ENCODE results near the gene KL. TPM values are rescaled to one million over a fixed set of nuclear protein-coding genes. Genes with fewer than 3 reads are reported as not detected.

Gene KL
- total RNA-seq, 1 donor from 2014 or later: 0.12 TPM

GRCh38 chr13:33079960-33080359 lies 63.7 kb downstream of the KL start:
- Mint-ChIP-seq H3K36me3 (ENCODE audit: low read depth) (no peaks in the 10 kb centered on the region), H3K27me3 (ENCODE audit: low read depth) (no peaks in the 10 kb centered on the region), H3K27ac (ENCODE audit: unreplicated experiment) (no peak overlapping the region), H3K9me3 (no peaks in the 10 kb centered on the region), H3K4me3 (no peak overlapping the region), H3K4me1 (no peaks in the 10 kb centered on the region)
- TF ChIP-seq, protein P1, sequence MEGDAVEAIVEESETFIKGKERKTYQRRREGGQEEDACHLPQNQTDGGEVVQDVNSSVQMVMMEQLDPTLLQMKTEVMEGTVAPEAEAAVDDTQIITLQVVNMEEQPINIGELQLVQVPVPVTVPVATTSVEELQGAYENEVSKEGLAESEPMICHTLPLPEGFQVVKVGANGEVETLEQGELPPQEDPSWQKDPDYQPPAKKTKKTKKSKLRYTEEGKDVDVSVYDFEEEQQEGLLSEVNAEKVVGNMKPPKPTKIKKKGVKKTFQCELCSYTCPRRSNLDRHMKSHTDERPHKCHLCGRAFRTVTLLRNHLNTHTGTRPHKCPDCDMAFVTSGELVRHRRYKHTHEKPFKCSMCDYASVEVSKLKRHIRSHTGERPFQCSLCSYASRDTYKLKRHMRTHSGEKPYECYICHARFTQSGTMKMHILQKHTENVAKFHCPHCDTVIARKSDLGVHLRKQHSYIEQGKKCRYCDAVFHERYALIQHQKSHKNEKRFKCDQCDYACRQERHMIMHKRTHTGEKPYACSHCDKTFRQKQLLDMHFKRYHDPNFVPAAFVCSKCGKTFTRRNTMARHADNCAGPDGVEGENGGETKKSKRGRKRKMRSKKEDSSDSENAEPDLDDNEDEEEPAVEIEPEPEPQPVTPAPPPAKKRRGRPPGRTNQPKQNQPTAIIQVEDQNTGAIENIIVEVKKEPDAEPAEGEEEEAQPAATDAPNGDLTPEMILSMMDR (conservative IDR thresholded peaks at IDR 0.05): no peak
- DNase-seq (ENCODE audit: low read depth, low spot score): no peak

- no peaks in the 10 kb centered on the region for H3K9me3 Mint-ChIP-seq
- TF ChIP-seq, protein P1 (conservative IDR thresholded peaks at IDR 0.05): no peak
- no peaks in the 10 kb centered on the region for H3K4me1 Mint-ChIP-seq
- H3K4me3 Mint-ChIP-seq: no peak overlapping the region
- H3K27me3 Mint-ChIP-seq (ENCODE audit: low read depth): no peaks in the 10 kb centered on the region
- DNase-seq (ENCODE audit: low read depth, low spot score): no peak
- no peaks in the 10 kb centered on the region for H3K36me3 Mint-ChIP-seq (ENCODE audit: low read depth)
- no peak overlapping the region for H3K27ac Mint-ChIP-seq (ENCODE audit: unreplicated experiment)
These were observed 64.9 kb downstream of the KL start for GRCh38 chr13:33080972-33081590.

DNA sequence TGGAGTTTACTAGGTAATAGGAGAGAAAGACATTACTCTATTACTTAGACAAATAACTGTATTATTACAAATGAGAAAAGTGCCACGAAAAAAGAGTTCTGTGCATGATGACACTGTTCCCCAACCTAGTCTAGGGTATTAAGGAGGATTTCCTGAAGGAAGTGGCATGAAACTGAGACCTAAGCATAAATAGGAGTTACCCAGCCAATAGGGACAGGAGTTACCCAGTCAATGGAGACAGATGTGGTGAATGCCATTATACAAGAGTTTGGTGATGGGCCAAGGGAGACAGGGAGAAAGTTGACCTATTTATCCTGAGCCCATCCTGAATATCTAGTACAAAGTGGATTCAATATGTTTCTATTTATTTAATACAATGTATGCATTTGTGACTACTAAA lies 65.4 kb downstream of the KL start:
- H3K9me3 Mint-ChIP-seq: no peaks in the 10 kb centered on the region
- H3K36me3 Mint-ChIP-seq (ENCODE audit: low read depth): no peaks in the 10 kb centered on the region
- no peak for DNase-seq (ENCODE audit: low read depth, low spot score)
- no peak overlapping the region for H3K4me3 Mint-ChIP-seq
- no peak overlapping the region for H3K27ac Mint-ChIP-seq (ENCODE audit: unreplicated experiment)
- TF ChIP-seq, protein P1 (conservative IDR thresholded peaks at IDR 0.05): no peak
- no peaks in the 10 kb centered on the region for H3K27me3 Mint-ChIP-seq (ENCODE audit: low read depth)
- H3K4me1 Mint-ChIP-seq: no peaks in the 10 kb centered on the region

DNA sequence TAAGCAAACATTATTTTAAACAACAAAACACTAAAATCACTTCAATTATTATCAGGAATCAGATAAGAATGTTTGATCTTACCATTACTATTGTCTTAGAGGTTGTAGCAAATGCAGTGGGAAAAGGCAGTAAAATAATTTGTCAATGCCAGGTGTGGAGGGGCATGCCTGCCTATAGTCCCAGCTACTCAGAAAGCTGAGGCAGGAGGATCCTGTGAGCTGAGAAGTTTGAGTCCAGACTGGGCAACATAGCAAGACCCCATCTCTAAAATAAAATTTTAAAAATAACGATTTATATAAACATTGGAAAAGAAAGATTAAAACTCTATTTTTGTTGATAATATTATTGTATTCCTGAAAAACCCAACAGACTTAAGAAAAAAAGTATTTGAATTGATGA lies 66.8 kb downstream of the KL start:
- TF ChIP-seq, protein P1 (conservative IDR thresholded peaks at IDR 0.05): no peak
- DNase-seq (ENCODE audit: low read depth, low spot score): no peak
- no peak overlapping the region for H3K27ac Mint-ChIP-seq (ENCODE audit: unreplicated experiment)
- H3K36me3 Mint-ChIP-seq (ENCODE audit: low read depth): no peaks in the 10 kb centered on the region
- H3K9me3 Mint-ChIP-seq: no peaks in the 10 kb centered on the region
- H3K4me3 Mint-ChIP-seq: no peak overlapping the region
- H3K27me3 Mint-ChIP-seq (ENCODE audit: low read depth): no peaks in the 10 kb centered on the region
- H3K4me1 Mint-ChIP-seq: peaks cover 7% of the 10 kb centered on the region

DNA sequence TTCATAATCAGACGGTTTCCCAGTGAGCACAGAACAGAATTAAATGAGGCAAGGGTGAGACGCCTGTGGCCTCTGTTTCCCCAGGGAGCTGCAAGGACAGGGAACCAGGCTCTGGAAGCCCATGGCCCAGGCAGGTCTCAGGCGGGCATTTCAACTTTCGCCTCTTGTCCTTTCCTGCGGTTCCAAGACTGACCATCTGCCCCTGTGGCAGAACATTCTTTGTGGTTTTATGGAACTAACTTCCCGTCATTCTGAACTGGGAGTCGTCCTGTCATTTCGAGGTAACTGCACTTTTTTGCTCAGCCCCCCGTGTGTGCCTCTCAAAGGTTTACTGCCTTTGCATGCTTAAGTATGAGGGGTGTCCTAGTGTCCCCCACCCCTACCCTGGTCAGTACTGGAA lies 70.9 kb downstream of the KL start:
- TF ChIP-seq, protein P1 (conservative IDR thresholded peaks at IDR 0.05): no peak
- Mint-ChIP-seq H3K27ac (ENCODE audit: unreplicated experiment) (no peak overlapping the region), H3K4me1 (peaks cover 30% of the 10 kb centered on the region), H3K9me3 (no peaks in the 10 kb centered on the region), H3K4me3 (no peak overlapping the region), H3K36me3 (ENCODE audit: low read depth) (no peaks in the 10 kb centered on the region), H3K27me3 (ENCODE audit: low read depth) (no peaks in the 10 kb centered on the region)
- no peak for DNase-seq (ENCODE audit: low read depth, low spot score)

Measured in neural crest cell (in vitro differentiated cells).